Activated CD4-positive, CD25-positive, alpha-beta regulatory T cell treated with anti-CD3 and anti-CD28 coated beads, Interleukin-2, amount 50 U/mL, for 24 hours (primary cell): Measurements from ENCODE around the gene TOX3.

Experiments used
- ATAC-seq, 2 donors: fragments of 150-1000 bp; cut with Tn5 transposase; one replicate each; pipeline ENCODE4 v1.10.0; 2021; ENCODE audit warnings: mild to moderate bottlenecking in 1 of 2, moderate library complexity in 1 of 2

The TOX3 gene

GRCh38 chr16:52563767-52564611 lies 17.0 kb upstream of the TOX3 start:
- ATAC-seq, result no peak

- ATAC-seq, result no peak
Observed at GRCh38 chr16:52562770-52563169, 15.8 kb upstream of the TOX3 start.

GRCh38 chr16:52561910-52562741 lies 15.2 kb upstream of the TOX3 start:
- ATAC-seq, result no peak

GRCh38 chr16:52558448-52558847 lies 11.5 kb upstream of the TOX3 start:
- no peak for ATAC-seq

GRCh38 chr16:52557236-52557635 lies 10.3 kb upstream of the TOX3 start:
- ATAC-seq, result no peak

- ATAC-seq, result no peak
Observed at GRCh38 chr16:52556083-52556482, 9.1 kb upstream of the TOX3 start.

GRCh38 chr16:52555572-52555971 lies 8.6 kb upstream of the TOX3 start:
- no peak for ATAC-seq

GRCh38 chr16:52554334-52554733 lies 7.4 kb upstream of the TOX3 start:
- no peak for ATAC-seq

- ATAC-seq, result no peak
Observed at GRCh38 chr16:52553322-52553721, 6.4 kb upstream of the TOX3 start.

- ATAC-seq, result no peak
Observed at GRCh38 chr16:52552643-52553042, 5.7 kb upstream of the TOX3 start.

- no peak for ATAC-seq
Observed at GRCh38 chr16:52549011-52549692, 2.2 kb upstream of the TOX3 start.

- no peak for ATAC-seq
Observed at GRCh38 chr16:52548261-52549010, 1.5 kb upstream of the TOX3 start.

GRCh38 chr16:52547834-52548215 lies 882 bp upstream of the TOX3 start:
- ATAC-seq, result no peak

GRCh38 chr16:52546291-52547003 lies 496 bp downstream of the TOX3 start:
- no peak for ATAC-seq

- no peak for ATAC-seq
Observed at GRCh38 chr16:52545898-52546266, 1.1 kb downstream of the TOX3 start.

- ATAC-seq, result no peak
Observed at GRCh38 chr16:52545222-52545897, 1.6 kb downstream of the TOX3 start.

GRCh38 chr16:52544703-52545102 lies 2.2 kb downstream of the TOX3 start:
- no peak for ATAC-seq

- ATAC-seq, result no peak
Observed at GRCh38 chr16:52543654-52544053, 3.3 kb downstream of the TOX3 start.

GRCh38 chr16:52540910-52541309 lies 6.0 kb downstream of the TOX3 start:
- ATAC-seq, result no peak

- ATAC-seq, result no peak
Observed at GRCh38 chr16:52539191-52539590, 7.8 kb downstream of the TOX3 start.

- no peak for ATAC-seq
Observed at GRCh38 chr16:52538511-52538910, 8.4 kb downstream of the TOX3 start.
